ENCODE measurements around the gene OARD1.

Gene OARD1

GRCh38 chr6:41050536-41050935, 21.6 kb downstream of the OARD1 start:
- no peaks in the 10 kb centered on the region for H3K27me3 ChIP-seq (replicated peaks; ENCODE audit: control insufficient read depth, insufficient read depth, low read length, poor library complexity, severe bottlenecking)
- H3K27ac ChIP-seq (ENCODE audit: insufficient read depth, low read length, poor library complexity, severe bottlenecking): no peak overlapping the region
- peaks cover 7% of the 10 kb centered on the region for H3K4me1 ChIP-seq (ENCODE audit: control insufficient read depth, insufficient read depth, low read length, poor library complexity, severe bottlenecking)
- DNase-seq: no peak
- no peaks in the 10 kb centered on the region for H3K36me3 ChIP-seq (ENCODE audit: control insufficient read depth, insufficient read depth, low read length)
- H3K4me3 ChIP-seq (ENCODE audit: insufficient read depth, low read depth, low read length, poor library complexity, severe bottlenecking): no peak overlapping the region
- no peaks in the 10 kb centered on the region for H3K9me3 ChIP-seq (ENCODE audit: control insufficient read depth, low read length)

- no peak for DNase-seq
- no peak overlapping the region for H3K27ac ChIP-seq (ENCODE audit: insufficient read depth, low read length, poor library complexity, severe bottlenecking)
- H3K27me3 ChIP-seq (replicated peaks; ENCODE audit: control insufficient read depth, insufficient read depth, low read length, poor library complexity, severe bottlenecking): no peaks in the 10 kb centered on the region
- no peaks in the 10 kb centered on the region for H3K9me3 ChIP-seq (ENCODE audit: control insufficient read depth, low read length)
- H3K36me3 ChIP-seq (ENCODE audit: control insufficient read depth, insufficient read depth, low read length): no peaks in the 10 kb centered on the region
- no peak overlapping the region for H3K4me3 ChIP-seq (ENCODE audit: insufficient read depth, low read depth, low read length, poor library complexity, severe bottlenecking)
- peaks cover 7% of the 10 kb centered on the region for H3K4me1 ChIP-seq (ENCODE audit: control insufficient read depth, insufficient read depth, low read length, poor library complexity, severe bottlenecking)
These were observed 22.2 kb downstream of the OARD1 start for GRCh38 chr6:41049955-41050354.

- H3K9me3 ChIP-seq (ENCODE audit: control insufficient read depth, low read length): no peaks in the 10 kb centered on the region
- no peak for DNase-seq
- H3K4me1 ChIP-seq (ENCODE audit: control insufficient read depth, insufficient read depth, low read length, poor library complexity, severe bottlenecking): peaks cover 7% of the 10 kb centered on the region
- H3K36me3 ChIP-seq (ENCODE audit: control insufficient read depth, insufficient read depth, low read length): no peaks in the 10 kb centered on the region
- no peaks in the 10 kb centered on the region for H3K27me3 ChIP-seq (replicated peaks; ENCODE audit: control insufficient read depth, insufficient read depth, low read length, poor library complexity, severe bottlenecking)
- no peak overlapping the region for H3K27ac ChIP-seq (ENCODE audit: insufficient read depth, low read length, poor library complexity, severe bottlenecking)
- H3K4me3 ChIP-seq (ENCODE audit: insufficient read depth, low read depth, low read length, poor library complexity, severe bottlenecking): no peak overlapping the region
These were observed 22.6 kb downstream of the OARD1 start for GRCh38 chr6:41049521-41049920.

GRCh38 chr6:41047745-41048732, 24.1 kb downstream of the OARD1 start:
- Histone ChIP-seq H3K4me1 (ENCODE audit: control insufficient read depth, insufficient read depth, low read length, poor library complexity, severe bottlenecking) (peaks cover 7% of the 10 kb centered on the region), H3K36me3 (ENCODE audit: control insufficient read depth, insufficient read depth, low read length) (no peaks in the 10 kb centered on the region), H3K27ac (ENCODE audit: insufficient read depth, low read length, poor library complexity, severe bottlenecking) (no peak overlapping the region), H3K9me3 (ENCODE audit: control insufficient read depth, low read length) (no peaks in the 10 kb centered on the region), H3K27me3 (replicated peaks; ENCODE audit: control insufficient read depth, insufficient read depth, low read length, poor library complexity, severe bottlenecking) (no peaks in the 10 kb centered on the region), H3K4me3 (ENCODE audit: insufficient read depth, low read depth, low read length, poor library complexity, severe bottlenecking) (no peak overlapping the region)
- no peak for DNase-seq

- DNase-seq: no peak
- H3K4me3 ChIP-seq (ENCODE audit: insufficient read depth, low read depth, low read length, poor library complexity, severe bottlenecking): no peak overlapping the region
- no peaks in the 10 kb centered on the region for H3K36me3 ChIP-seq (ENCODE audit: control insufficient read depth, insufficient read depth, low read length)
- H3K4me1 ChIP-seq (ENCODE audit: control insufficient read depth, insufficient read depth, low read length, poor library complexity, severe bottlenecking): peaks cover 3% of the 10 kb centered on the region
- H3K27ac ChIP-seq (ENCODE audit: insufficient read depth, low read length, poor library complexity, severe bottlenecking): no peak overlapping the region
- no peaks in the 10 kb centered on the region for H3K9me3 ChIP-seq (ENCODE audit: control insufficient read depth, low read length)
- no peaks in the 10 kb centered on the region for H3K27me3 ChIP-seq (replicated peaks; ENCODE audit: control insufficient read depth, insufficient read depth, low read length, poor library complexity, severe bottlenecking)
These were observed 24.9 kb downstream of the OARD1 start for GRCh38 chr6:41047306-41047705.

- Histone ChIP-seq H3K4me3 (ENCODE audit: insufficient read depth, low read depth, low read length, poor library complexity, severe bottlenecking) (no peak overlapping the region), H3K9me3 (ENCODE audit: control insufficient read depth, low read length) (no peaks in the 10 kb centered on the region), H3K4me1 (ENCODE audit: control insufficient read depth, insufficient read depth, low read length, poor library complexity, severe bottlenecking) (no peaks in the 10 kb centered on the region), H3K27ac (ENCODE audit: insufficient read depth, low read length, poor library complexity, severe bottlenecking) (no peak overlapping the region), H3K27me3 (replicated peaks; ENCODE audit: control insufficient read depth, insufficient read depth, low read length, poor library complexity, severe bottlenecking) (no peaks in the 10 kb centered on the region), H3K36me3 (ENCODE audit: control insufficient read depth, insufficient read depth, low read length) (no peaks in the 10 kb centered on the region)
- DNase-seq: no peak
These were observed 26.1 kb downstream of the OARD1 start for GRCh38 chr6:41046084-41046483.

- DNase-seq: no peak
- Histone ChIP-seq H3K27me3 (replicated peaks; ENCODE audit: control insufficient read depth, insufficient read depth, low read length, poor library complexity, severe bottlenecking) (no peaks in the 10 kb centered on the region), H3K9me3 (ENCODE audit: control insufficient read depth, low read length) (no peaks in the 10 kb centered on the region), H3K36me3 (ENCODE audit: control insufficient read depth, insufficient read depth, low read length) (no peaks in the 10 kb centered on the region), H3K4me3 (ENCODE audit: insufficient read depth, low read depth, low read length, poor library complexity, severe bottlenecking) (no peak overlapping the region), H3K27ac (ENCODE audit: insufficient read depth, low read length, poor library complexity, severe bottlenecking) (no peak overlapping the region), H3K4me1 (ENCODE audit: control insufficient read depth, insufficient read depth, low read length, poor library complexity, severe bottlenecking) (no peaks in the 10 kb centered on the region)
These were observed 26.5 kb downstream of the OARD1 start for GRCh38 chr6:41045664-41046063.

GRCh38 chr6:41043151-41043550, 29.0 kb downstream of the OARD1 start:
- no peak overlapping the region for H3K4me3 ChIP-seq (ENCODE audit: insufficient read depth, low read depth, low read length, poor library complexity, severe bottlenecking)
- H3K27ac ChIP-seq (ENCODE audit: insufficient read depth, low read length, poor library complexity, severe bottlenecking): no peak overlapping the region
- no peaks in the 10 kb centered on the region for H3K27me3 ChIP-seq (replicated peaks; ENCODE audit: control insufficient read depth, insufficient read depth, low read length, poor library complexity, severe bottlenecking)
- DNase-seq: no peak
- H3K9me3 ChIP-seq (ENCODE audit: control insufficient read depth, low read length): no peaks in the 10 kb centered on the region
- H3K36me3 ChIP-seq (ENCODE audit: control insufficient read depth, insufficient read depth, low read length): no peaks in the 10 kb centered on the region
- H3K4me1 ChIP-seq (ENCODE audit: control insufficient read depth, insufficient read depth, low read length, poor library complexity, severe bottlenecking): no peaks in the 10 kb centered on the region

- no peak within 1 kb of the TSS for H3K27ac ChIP-seq (ENCODE audit: insufficient read depth, low read length, poor library complexity, severe bottlenecking)
- H3K4me1 ChIP-seq (ENCODE audit: control insufficient read depth, insufficient read depth, low read length, poor library complexity, severe bottlenecking): no peaks in the 10 kb centered on the region
- no peaks in the 10 kb centered on the region for H3K9me3 ChIP-seq (ENCODE audit: control insufficient read depth, low read length)
- H3K4me3 ChIP-seq (ENCODE audit: insufficient read depth, low read depth, low read length, poor library complexity, severe bottlenecking): no peak within 1 kb of the TSS
- DNase-seq: no peak
- no peaks in the 10 kb centered on the region for H3K36me3 ChIP-seq (ENCODE audit: control insufficient read depth, insufficient read depth, low read length)
- H3K27me3 ChIP-seq (replicated peaks; ENCODE audit: control insufficient read depth, insufficient read depth, low read length, poor library complexity, severe bottlenecking): no peaks in the 10 kb centered on the region
These were observed 29.7 kb downstream of the OARD1 start, which contains the start of gene TSPO2 for GRCh38 chr6:41042226-41043055. Gene TSPO2 (plus strand): TSS chr6:41042467. CDS start chr6:41042986, 519 bp downstream.
